Spleen (tissue), 7 donors: ENCODE data around the gene TDG.

Experiments
- CTCF ChIP-seq, 11 experiments: fragments of 200-600 bp in 7 of 11; fragments of 450-650 bp in 4 of 11; sonication (generic) in 4 of 11; IDR thresholded peaks in 8 of 11; conservative IDR thresholded peaks in 3 of 11; 1 replicate in 7 of 11; 2 replicates in 4 of 11; pipeline versions ENCODE4 v1.4.0 to v1.8.0; 2016 to 2021; ENCODE audit warnings: antibody characterized with exemption in 11 of 11, inconsistent platforms in 4 of 11, mild to moderate bottlenecking in 1 of 11
- POLR2A ChIP-seq, 3 donors: fragments of 450-650 bp; IDR thresholded peaks; one replicate each; pipeline ENCODE4 v1.5.1; 2017; ENCODE audit warnings: antibody characterized with exemption in 3 of 3, mild to moderate bottlenecking in 1 of 3
- POLR2AphosphoS5 ChIP-seq, 3 donors: sonication (generic); formaldehyde crosslinking; IDR thresholded peaks; one replicate each; pipeline ENCODE4 v1.5.1; 2017; ENCODE audit warnings: antibody characterized with exemption in 3 of 3
- donor health status: DM: no; HTN: no; CAD: no; lungs with moderate emphysema.
- donor health status: DM: no; HTN: no; CAD: no.
- donor health status: DM: no; HTN: no; CAD: no.

- TF ChIP-seq POLR2A (IDR thresholded peaks at IDR 0.05) (no peak), CTCF (IDR thresholded peaks at IDR 0.05 in 8 of 11, conservative IDR thresholded peaks at IDR 0.05 in 3 of 11) (no peak), POLR2AphosphoS5 (IDR thresholded peaks at IDR 0.05) (no peak)
These were observed 57.1 kb downstream of the TDG start for GRCh38 chr12:104022786-104023185.
